Fibroblast of lung (primary cell): Measurements from ENCODE around the gene ERAS. TPM values are rescaled to one million over a fixed set of nuclear protein-coding genes. Genes with fewer than 3 reads are reported as not detected.
"Not testable (repeated sequence)": the region's sequence is repeated elsewhere in the genome, so short reads cannot be mapped to it uniquely, and the experiment has no call there.

Experiments
- DNase-seq, 2 donors: peaks; one replicate each; pipeline versions ENCODE4 v3.0.0 to v3.0.0-alpha.2; 2010; ENCODE audit warnings: low read depth in 2 of 2
- H2AFZ ChIP-seq: 2 replicates; pipeline ENCODE4 v1.5.1; 2012; ENCODE audit warnings: low read length, control low read depth, inconsistent platforms
- H3K27ac ChIP-seq: 2 replicates; pipeline ENCODE4 v1.5.1; 2011; ENCODE audit warnings: low read length, control low read depth; ENCODE audit not compliant: insufficient read depth
- H3K27me3 ChIP-seq: 2 replicates; pipeline ENCODE4 v1.5.1; 2011; ENCODE audit warnings: mild to moderate bottlenecking, low read length; ENCODE audit not compliant: control insufficient read depth, insufficient read depth
- H3K36me3 ChIP-seq: 2 replicates; pipeline ENCODE4 v1.5.1; 2011; ENCODE audit warnings: low read length; ENCODE audit not compliant: control insufficient read depth, insufficient read depth
- H3K4me1 ChIP-seq: 2 replicates; pipeline ENCODE4 v1.5.1; 2011; ENCODE audit warnings: low read length; ENCODE audit not compliant: control insufficient read depth, insufficient read depth; ENCODE audit errors: extremely low read depth
- H3K4me2 ChIP-seq: 2 replicates; pipeline ENCODE4 v1.5.1; 2011; ENCODE audit warnings: low read length, control low read depth; ENCODE audit not compliant: insufficient read depth; ENCODE audit errors: extremely low read depth
- H3K4me3 ChIP-seq, 4 experiments: fragments of 200-600 bp in 1 of 4; sonication (generic) in 1 of 4; replicated peaks in 1 of 4; 2 replicates each; pipeline ENCODE4 v1.5.1; 2011 to 2016; ENCODE audit warnings: low read length in 4 of 4, low read depth in 3 of 4, mild to moderate bottlenecking in 3 of 4, control low read depth in 2 of 4, inconsistent platforms in 1 of 4, mixed read lengths in 1 of 4; ENCODE audit not compliant: insufficient read depth in 1 of 4; ENCODE audit errors: control extremely low read depth in 1 of 4
- H3K79me2 ChIP-seq: 2 replicates; pipeline ENCODE4 v1.5.1; 2012; ENCODE audit warnings: mild to moderate bottlenecking, low read length, inconsistent platforms; ENCODE audit not compliant: control insufficient read depth, insufficient read depth
- H3K9ac ChIP-seq: 2 replicates; pipeline ENCODE4 v1.5.1; 2011; ENCODE audit warnings: mild to moderate bottlenecking, low read length, control low read depth; ENCODE audit not compliant: insufficient read depth
- H3K9me3 ChIP-seq: 2 replicates; pipeline ENCODE4 v1.5.1; 2012; ENCODE audit warnings: low read depth, low read length; ENCODE audit not compliant: control insufficient read depth, insufficient read depth
- H4K20me1 ChIP-seq: 2 replicates; pipeline ENCODE4 v1.5.1; 2011; ENCODE audit warnings: low read length; ENCODE audit not compliant: control insufficient read depth, insufficient read depth; ENCODE audit errors: extremely low read depth
- CTCF ChIP-seq, 2 donors: IDR thresholded peaks in 1 of 2; conservative IDR thresholded peaks in 1 of 2; 1 replicate in 1 of 2; 2 replicates in 1 of 2; pipeline ENCODE4 v1.5.1; 2011 to 2012; ENCODE audit warnings: low read length in 2 of 2, control low read depth in 1 of 2, inconsistent platforms in 1 of 2, low read depth in 1 of 2, mild to moderate bottlenecking in 1 of 2
- EZH2 ChIP-seq: IDR thresholded peaks from 2 replicates; pipeline ENCODE4 v1.5.1; 2012; ENCODE audit warnings: low read length, control low read depth, mild to moderate bottlenecking; ENCODE audit errors: missing control alignments
- polyA plus RNA-seq, 2 donors: library from polyadenylated mRNA; depleted of rRNA in 1 of 2; stranded (reverse) in 1 of 2; unstranded in 1 of 2; fragments of >200 nt; gene quantifications; 2 replicates each; pipeline ENCODE4 v1.2.1, GENCODE V29; 2011 to 2012; ENCODE audit warnings: missing spikeins in 1 of 2
- total RNA-seq: library from RNA; depleted of rRNA; stranded (reverse); fragments of >200 nt; gene quantifications from 2 replicates; pipeline ENCODE4 v1.2.1, GENCODE V29; 2014

The ERAS gene
- total and polyA plus RNA-seq, 2 donors (not counting 1 experiment from before 2014, with no cell fraction given), result 0.05 TPM; not detected in 1

DNA sequence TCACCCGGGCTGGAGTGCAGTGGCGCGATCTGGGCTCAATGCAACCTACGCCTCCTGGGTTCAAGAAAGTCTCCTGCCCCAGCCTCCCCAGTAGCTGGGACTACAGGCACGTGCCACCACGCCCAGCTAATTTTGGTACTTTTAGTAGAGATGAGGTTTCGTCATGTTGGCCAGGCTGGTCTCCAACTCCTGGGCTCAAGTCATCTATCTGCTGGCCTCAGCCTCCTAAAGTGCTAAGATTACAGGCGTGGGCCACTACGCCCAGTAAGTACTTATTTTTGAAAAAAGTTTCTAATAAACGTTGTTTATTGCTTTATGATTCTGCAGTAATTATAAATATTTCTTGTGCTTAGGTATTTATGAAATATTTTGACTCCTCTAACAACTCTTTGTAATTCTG is 13.4 kb downstream of the ERAS start:
- no peaks in the 10 kb centered on the region for H3K79me2 ChIP-seq
- H3K9me3 ChIP-seq, result no peaks in the 10 kb centered on the region
- H4K20me1 ChIP-seq, result no peaks in the 10 kb centered on the region
- no peak overlapping the region for H3K27ac ChIP-seq
- no peak overlapping the region for H3K4me3 ChIP-seq
- H3K4me2 ChIP-seq, result no peak overlapping the region
- no peak for DNase-seq
- TF ChIP-seq EZH2 (no peak), CTCF (conservative IDR thresholded peaks at IDR 0.05 in 1 of 2, IDR thresholded peaks at IDR 0.05 in 1 of 2; ENCODE audit: low read depth in 1 of 2, low read length in 2 of 2) (no peak)
- H3K27me3 ChIP-seq, result peaks cover 9% of the 10 kb centered on the region
- H3K4me1 ChIP-seq, result no peaks in the 10 kb centered on the region
- H3K9ac ChIP-seq, result no peak overlapping the region
- no peak overlapping the region for H2AFZ ChIP-seq
- H3K36me3 ChIP-seq, result no peaks in the 10 kb centered on the region

DNA sequence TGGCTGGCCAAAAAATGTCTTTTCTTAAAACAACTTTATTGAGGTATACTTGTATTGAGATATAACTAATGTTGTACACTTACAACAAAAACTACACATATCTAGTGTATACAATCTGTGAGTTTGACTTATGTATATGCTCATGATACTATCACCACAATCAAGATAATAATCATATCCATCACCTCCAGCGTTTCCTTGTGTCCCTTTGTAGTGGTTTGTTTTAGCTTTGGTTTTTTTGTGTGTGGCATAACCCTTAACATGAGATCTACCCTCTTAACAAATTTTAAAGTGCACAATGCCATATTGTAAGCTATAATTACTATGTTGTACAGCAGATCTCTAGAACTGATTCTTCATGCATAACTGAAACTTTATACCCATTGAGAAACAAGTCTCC is 22.5 kb downstream of the ERAS start:
- H3K9ac ChIP-seq, result no peak overlapping the region
- no peak overlapping the region for H2AFZ ChIP-seq
- no peaks in the 10 kb centered on the region for H3K4me1 ChIP-seq
- no peaks in the 10 kb centered on the region for H3K79me2 ChIP-seq
- no peak overlapping the region for H3K4me3 ChIP-seq
- H3K4me2 ChIP-seq, result no peak overlapping the region
- no peaks in the 10 kb centered on the region for H3K36me3 ChIP-seq
- no peaks in the 10 kb centered on the region for H4K20me1 ChIP-seq
- no peak overlapping the region for H3K27ac ChIP-seq
- H3K27me3 ChIP-seq, result no peaks in the 10 kb centered on the region
- no peaks in the 10 kb centered on the region for H3K9me3 ChIP-seq
- DNase-seq, result no peak
- TF ChIP-seq EZH2, result no peak
- TF ChIP-seq CTCF (conservative IDR thresholded peaks at IDR 0.05 in 1 of 2, IDR thresholded peaks at IDR 0.05 in 1 of 2; ENCODE audit: low read depth in 1 of 2, low read length in 2 of 2), result no peak

DNA sequence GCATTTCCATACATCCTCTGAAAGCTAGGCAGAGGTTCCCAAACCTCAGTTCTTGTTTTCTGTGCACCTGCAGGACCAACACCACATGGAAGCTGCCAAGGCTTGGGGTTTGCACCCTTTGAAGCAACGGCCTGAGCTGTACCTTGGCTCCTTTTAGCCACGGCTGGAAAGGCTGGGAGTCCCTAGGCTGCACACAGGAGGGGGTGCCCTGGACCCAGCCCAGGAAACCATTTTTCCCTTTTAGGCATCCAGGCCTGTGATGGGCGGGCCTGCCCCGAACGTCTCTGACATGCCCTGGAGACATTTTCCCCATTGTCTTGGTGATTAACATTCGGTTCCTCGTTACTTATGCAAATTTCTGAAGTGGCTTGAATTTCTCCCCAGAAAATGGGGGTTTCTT is 26.5 kb downstream of the ERAS start:
- H3K9me3 ChIP-seq, result no peaks in the 10 kb centered on the region
- no peaks in the 10 kb centered on the region for H3K36me3 ChIP-seq
- no peaks in the 10 kb centered on the region for H3K79me2 ChIP-seq
- no peak overlapping the region for H3K9ac ChIP-seq
- H3K4me3 ChIP-seq, result no peak overlapping the region
- no peaks in the 10 kb centered on the region for H3K27me3 ChIP-seq
- DNase-seq, result no peak
- no peak for TF ChIP-seq EZH2
- no peak for TF ChIP-seq CTCF (conservative IDR thresholded peaks at IDR 0.05 in 1 of 2, IDR thresholded peaks at IDR 0.05 in 1 of 2; ENCODE audit: low read depth in 1 of 2, low read length in 2 of 2)
- H3K4me2 ChIP-seq, result no peak overlapping the region
- no peak overlapping the region for H3K27ac ChIP-seq
- H2AFZ ChIP-seq, result no peak overlapping the region
- H3K4me1 ChIP-seq, result no peaks in the 10 kb centered on the region
- no peaks in the 10 kb centered on the region for H4K20me1 ChIP-seq

GRCh38 chrX:48853494-48853893 is 27.2 kb downstream of the ERAS start:
- not testable (repeated sequence) for H3K27ac ChIP-seq, H3K36me3 ChIP-seq, H3K4me3 ChIP-seq, H3K9me3 ChIP-seq, H4K20me1 ChIP-seq, H2AFZ ChIP-seq, H3K79me2 ChIP-seq, H3K4me1 ChIP-seq, H3K4me2 ChIP-seq, H3K27me3 ChIP-seq, H3K9ac ChIP-seq, DNase-seq

GRCh38 chrX:48854121-48854804 is 27.9 kb downstream of the ERAS start:
- not testable (repeated sequence) for DNase-seq, H3K36me3 ChIP-seq, H3K4me2 ChIP-seq, H3K4me3 ChIP-seq, H3K27me3 ChIP-seq, H2AFZ ChIP-seq, H3K79me2 ChIP-seq, H4K20me1 ChIP-seq, H3K4me1 ChIP-seq, H3K9me3 ChIP-seq, H3K27ac ChIP-seq, H3K9ac ChIP-seq
